ENCODE data around the gene MYO16. TPM values are rescaled to one million over a fixed set of nuclear protein-coding genes. Genes with fewer than 3 reads are reported as not detected.

The MYO16 gene
- total and polyA plus RNA-seq, 12 donors, result 0.56 to 2.4 (median 1.4) TPM

GRCh38 chr13:108734676-108735075 is 105.3 kb downstream of the MYO16 start:
- WGBS, 4 donors, result 46 to 69% (median 54%) methylated on average over 4 of the region's 4 CpGs
- no peak overlapping the region for H3K27ac ChIP-seq

GRCh38 chr13:108741930-108742329 is 112.5 kb downstream of the MYO16 start:
- intact Hi-C loops (cut with DNase I), result no loop called here
- 73 to 80% (median 76%) methylated on average over 5 of the region's 5 CpGs for WGBS, 4 donors
- Histone ChIP-seq H3K36me3 (replicated peaks in 1 of 2) (no peaks in the 10 kb centered on the region), H3K27ac (no peak overlapping the region), H3K4me3 (no peak overlapping the region), H3K4me1 (replicated peaks in 1 of 2) (no peaks in the 10 kb centered on the region), H3K27me3 (no peaks in the 10 kb centered on the region), H3K9me3 (replicated peaks in 1 of 3) (no peaks in the 10 kb centered on the region)
- TF ChIP-seq POLR2A (IDR thresholded peaks at IDR 0.05) (no peak), CTCF (IDR thresholded peaks at IDR 0.05) (no peak)
- no peak for DNase-seq

More at GRCh38 chr13:108734676-108735075, 105.3 kb downstream of the MYO16 start:
- H3K4me3 ChIP-seq, result no peak overlapping the region
- H3K4me1 ChIP-seq (replicated peaks in 1 of 2), result no peaks in the 10 kb centered on the region
- intact Hi-C loops (cut with DNase I), result no loop called here
- no peaks in the 10 kb centered on the region for H3K9me3 ChIP-seq (replicated peaks in 1 of 3)
- no peaks in the 10 kb centered on the region for H3K36me3 ChIP-seq (replicated peaks in 1 of 2)
- no peaks in the 10 kb centered on the region for H3K27me3 ChIP-seq
- TF ChIP-seq CTCF (IDR thresholded peaks at IDR 0.05), result no peak
- no peak for TF ChIP-seq POLR2A (IDR thresholded peaks at IDR 0.05)
- DNase-seq, result no peak

GRCh38 chr13:108742701-108743451 is 113.5 kb downstream of the MYO16 start:
- Histone ChIP-seq H3K27me3 (no peaks in the 10 kb centered on the region), H3K36me3 (replicated peaks in 1 of 2) (no peaks in the 10 kb centered on the region), H3K27ac (no peak overlapping the region), H3K4me3 (no peak overlapping the region), H3K9me3 (replicated peaks in 1 of 3) (no peaks in the 10 kb centered on the region), H3K4me1 (replicated peaks in 1 of 2) (no peaks in the 10 kb centered on the region)
- no peak for TF ChIP-seq CTCF (IDR thresholded peaks at IDR 0.05)
- TF ChIP-seq POLR2A (IDR thresholded peaks at IDR 0.05), result no peak
- intact Hi-C loops (cut with DNase I), result no loop called here
- 48 to 80% (median 70%) methylated on average over 2 of the region's 2 CpGs for WGBS, 4 donors
- no peak for DNase-seq

GRCh38 chr13:108743522-108743921 is 114.1 kb downstream of the MYO16 start:
- TF ChIP-seq CTCF (IDR thresholded peaks at IDR 0.05), result no peak
- TF ChIP-seq POLR2A (IDR thresholded peaks at IDR 0.05), result no peak
- intact Hi-C loops (cut with DNase I), result no loop called here
- H3K27ac ChIP-seq, result no peak overlapping the region
- no peak overlapping the region for H3K4me3 ChIP-seq
- DNase-seq, result no peak
- H3K4me1 ChIP-seq (replicated peaks in 1 of 2), result no peaks in the 10 kb centered on the region
- H3K36me3 ChIP-seq (replicated peaks in 1 of 2), result no peaks in the 10 kb centered on the region
- 66 to 77% (median 73%) methylated on average over 4 of the region's 4 CpGs for WGBS, 4 donors
- H3K27me3 ChIP-seq, result no peaks in the 10 kb centered on the region
- H3K9me3 ChIP-seq (replicated peaks in 1 of 3), result no peaks in the 10 kb centered on the region
